PC-9 (cell line): ENCODE measurements around the gene MAFF. TPM values are rescaled to one million over a fixed set of nuclear protein-coding genes. Genes with fewer than 3 reads are reported as not detected.

Source experiments
- BruUV-seq: library from RNA; stranded (reverse); fragments of 400-500 nt; replicated peaks from 2 replicates; lab custom pipeline; 2021; lab: Mats Ljungman, UMichigan
- CTCF ChIA-PET: fragments of 300-600 bp; sonication (Branson Sonifier 250); formaldehyde crosslinking; loops from one replicate; lab custom pipeline; 2022; ENCODE audit warnings: antibody characterized with exemption; lab: Charles Lee
- POLR2A ChIA-PET: fragments of 300-600 bp; sonication (Branson Sonifier 250); formaldehyde crosslinking; loops from one replicate; lab custom pipeline; 2022; ENCODE audit warnings: antibody characterized with exemption; ENCODE audit not compliant: unreplicated experiment; lab: Charles Lee
- DNase-seq, 2 experiments: peaks; one replicate each; pipeline versions ENCODE4 v3.0.0 to v3.0.0-alpha.2; 2015 to 2022; ENCODE audit warnings: mixed read lengths in 1 of 2
- H2AFZ ChIP-seq: fragments of 200-600 bp; sonication (generic); 2 replicates; pipeline ENCODE4 v1.8.1; 2017; ENCODE audit warnings: antibody characterized with exemption
- H3F3A ChIP-seq: fragments of 200-600 bp; sonication (generic); 2 replicates; pipeline ENCODE4 v1.8.1; 2017; ENCODE audit warnings: antibody characterized with exemption, mild to moderate bottlenecking, low read depth; ENCODE audit not compliant: insufficient read depth
- H3K27ac ChIP-seq: fragments of 200-600 bp; sonication (generic); 2 replicates; pipeline ENCODE4 v1.6.1; 2016; ENCODE audit warnings: mixed run types
- H3K27me3 ChIP-seq: fragments of 200-600 bp; sonication (generic); 2 replicates; pipeline ENCODE4 v1.6.1; 2016; ENCODE audit warnings: low read depth, mixed run types; ENCODE audit not compliant: insufficient read depth
- H3K36me3 ChIP-seq: fragments of 200-600 bp; sonication (generic); 2 replicates; pipeline ENCODE4 v1.6.1; 2016; ENCODE audit warnings: low read depth, mixed run types
- H3K4me1 ChIP-seq: fragments of 200-600 bp; sonication (generic); replicated peaks from 2 replicates; pipeline ENCODE4 v1.6.1; 2016; ENCODE audit warnings: mixed run types; ENCODE audit not compliant: insufficient read depth
- H3K4me2 ChIP-seq: fragments of 200-600 bp; sonication (generic); 2 replicates; pipeline ENCODE4 v1.6.1; 2017; ENCODE audit warnings: mixed run types
- H3K4me3 ChIP-seq: fragments of 200-600 bp; sonication (generic); 2 replicates; pipeline ENCODE4 v1.6.1; 2016; ENCODE audit warnings: mixed run types
- H3K79me2 ChIP-seq: fragments of 200-600 bp; sonication (generic); 2 replicates; pipeline ENCODE4 v1.6.1; 2017; ENCODE audit warnings: low read depth, mixed run types
- H3K9me2 ChIP-seq: fragments of 200-600 bp; sonication (generic); 2 replicates; pipeline ENCODE4 v1.8.1; 2017; ENCODE audit warnings: mild to moderate bottlenecking; ENCODE audit not compliant: insufficient read depth
- H3K9me3 ChIP-seq: fragments of 200-600 bp; sonication (generic); 2 replicates; pipeline ENCODE4 v1.8.1; 2016; ENCODE audit warnings: low read depth; ENCODE audit not compliant: insufficient read depth
- H4K20me1 ChIP-seq: fragments of 200-600 bp; sonication (generic); 2 replicates; pipeline ENCODE4 v1.8.1; 2017; ENCODE audit not compliant: insufficient read depth
- CTCF ChIP-seq: fragments of 200-600 bp; sonication (generic); conservative IDR thresholded peaks from 2 replicates; pipeline ENCODE4 v1.6.1; 2017; ENCODE audit warnings: mixed run types, antibody characterized with exemption, mild to moderate bottlenecking, moderate library complexity
- EZH2 ChIP-seq: fragments of 200-600 bp; sonication (generic); IDR thresholded peaks from 2 replicates; pipeline ENCODE4 v1.8.0; 2017; ENCODE audit warnings: antibody characterized with exemption, low read depth
- intact Hi-C: fragments of 100-400 bp; cut with micrococcal nuclease; formaldehyde crosslinking; loops from one replicate; pipeline ENCODE4 v1.10.0; 2022; ENCODE audit not compliant: unreplicated experiment
- total RNA-seq: library from RNA; stranded (reverse); gene quantifications from 2 replicates; pipeline ENCODE4 v1.2.3, GENCODE V29; 2021

The MAFF gene
- total RNA-seq, 1 experiment from 2014 or later = 27.9 TPM

GRCh38 chr22:38155703-38156102 is 46.1 kb upstream of the MAFF start:
- DNase-seq = no peak

GRCh38 chr22:38162881-38163843 is 38.6 kb upstream of the MAFF start:
- Histone ChIP-seq H3K36me3 (no peaks in the 10 kb centered on the region), H3K4me2 (no peak overlapping the region), H2AFZ (no peak overlapping the region), H3K9me3 (no peaks in the 10 kb centered on the region), H3K4me3 (no peak overlapping the region), H3K79me2 (no peaks in the 10 kb centered on the region), H3K4me1 (peaks cover 17% of the 10 kb centered on the region), H3K9me2 (no peaks in the 10 kb centered on the region), H3K27ac (no peak overlapping the region), H4K20me1 (no peaks in the 10 kb centered on the region), H3K27me3 (no peaks in the 10 kb centered on the region), H3F3A (peaks cover 9% of the 10 kb centered on the region; the same call in 1 of the 2 replicates)
- POLR2A ChIA-PET = no interaction called here
- CTCF ChIA-PET = no interaction called here
- BruUV-seq = no TSS peak
- intact Hi-C loops = no loop called here
- DNase-seq = no peak
- TF ChIP-seq EZH2 (no peak), CTCF (no peak)

More at GRCh38 chr22:38155703-38156102, 46.1 kb upstream of the MAFF start:
- H4K20me1 ChIP-seq = no peaks in the 10 kb centered on the region
- TF ChIP-seq CTCF = no peak
- no peak for TF ChIP-seq EZH2
- no peaks in the 10 kb centered on the region for H3K79me2 ChIP-seq
- BruUV-seq = no TSS peak
- ChIA-PET CTCF (no interaction called here), POLR2A (no interaction called here)
- H3K27me3 ChIP-seq = no peaks in the 10 kb centered on the region
- H3K4me2 ChIP-seq = no peak overlapping the region
- H3K4me3 ChIP-seq = no peak overlapping the region
- H3F3A ChIP-seq = peaks cover 4% of the 10 kb centered on the region; the same call in 1 of the 2 replicates
- no peaks in the 10 kb centered on the region for H3K4me1 ChIP-seq
- no peak overlapping the region for H2AFZ ChIP-seq
- intact Hi-C loops = no loop called here
- no peak overlapping the region for H3K27ac ChIP-seq
- H3K36me3 ChIP-seq = no peaks in the 10 kb centered on the region
- H3K9me3 ChIP-seq = no peaks in the 10 kb centered on the region
- H3K9me2 ChIP-seq = no peaks in the 10 kb centered on the region

DNA sequence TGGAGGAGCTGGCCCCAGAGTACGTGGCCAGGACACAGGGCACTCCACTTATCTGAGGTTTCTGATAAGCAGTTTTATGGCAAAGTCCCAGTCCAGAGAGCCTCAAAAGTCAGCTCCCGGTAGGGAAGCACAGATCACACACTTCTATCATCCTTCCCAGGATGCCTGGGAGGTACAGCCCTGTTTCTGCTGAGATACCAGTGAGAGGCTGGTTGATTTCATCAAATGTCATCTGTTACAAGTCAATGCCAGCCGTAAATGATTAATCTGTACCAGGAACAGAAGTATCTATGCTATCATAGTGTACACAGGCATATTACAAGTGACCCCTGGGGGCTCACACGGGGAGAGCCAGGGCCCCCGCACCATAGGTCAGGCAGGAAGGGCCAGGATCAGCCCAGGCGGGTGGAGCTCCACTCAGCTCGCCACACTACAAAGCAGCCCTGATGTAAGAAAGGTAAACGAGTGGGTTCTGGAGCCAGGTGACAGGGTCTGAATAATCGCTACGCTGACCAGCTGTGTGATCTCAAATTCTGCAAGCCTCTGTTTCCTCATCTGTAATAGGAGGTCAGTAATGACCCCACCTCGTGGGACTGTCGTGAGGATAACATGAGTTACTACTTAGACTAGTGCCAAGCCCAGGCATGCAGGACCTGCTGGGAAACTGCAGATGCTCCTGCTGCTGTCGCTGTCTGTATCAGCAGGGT is 37.8 kb upstream of the MAFF start:
- Histone ChIP-seq H3K79me2 (no peaks in the 10 kb centered on the region), H3K27me3 (no peaks in the 10 kb centered on the region), H3K36me3 (no peaks in the 10 kb centered on the region), H3K9me3 (no peaks in the 10 kb centered on the region), H3F3A (peaks cover 6% of the 10 kb centered on the region; the same call in 1 of the 2 replicates), H3K4me3 (no peak overlapping the region), H3K4me1 (peaks cover 17% of the 10 kb centered on the region), H4K20me1 (no peaks in the 10 kb centered on the region), H3K9me2 (no peaks in the 10 kb centered on the region), H3K27ac (no peak overlapping the region), H2AFZ (no peak overlapping the region), H3K4me2 (no peak overlapping the region)
- no TSS peak for BruUV-seq
- DNase-seq = no peak
- CTCF ChIA-PET = no interaction called here
- TF ChIP-seq EZH2 = no peak
- no peak for TF ChIP-seq CTCF
- intact Hi-C loops = no loop called here
- POLR2A ChIA-PET = no interaction called here
